Fibroblast of lung (primary cell): Measurements from ENCODE around the gene ANGEL2. TPM values are rescaled to one million over a fixed set of nuclear protein-coding genes. Genes with fewer than 3 reads are reported as not detected.

Source experiments
- DNase-seq, 2 donors: peaks; one replicate each; pipeline versions ENCODE4 v3.0.0 to v3.0.0-alpha.2; 2010; ENCODE audit warnings: low read depth in 2 of 2
- H2AFZ ChIP-seq: 2 replicates; pipeline ENCODE4 v1.5.1; 2012; ENCODE audit warnings: low read length, control low read depth, inconsistent platforms
- H3K27ac ChIP-seq: 2 replicates; pipeline ENCODE4 v1.5.1; 2011; ENCODE audit warnings: low read length, control low read depth; ENCODE audit not compliant: insufficient read depth
- H3K27me3 ChIP-seq: 2 replicates; pipeline ENCODE4 v1.5.1; 2011; ENCODE audit warnings: mild to moderate bottlenecking, low read length; ENCODE audit not compliant: control insufficient read depth, insufficient read depth
- H3K36me3 ChIP-seq: 2 replicates; pipeline ENCODE4 v1.5.1; 2011; ENCODE audit warnings: low read length; ENCODE audit not compliant: control insufficient read depth, insufficient read depth
- H3K4me1 ChIP-seq: 2 replicates; pipeline ENCODE4 v1.5.1; 2011; ENCODE audit warnings: low read length; ENCODE audit not compliant: control insufficient read depth, insufficient read depth; ENCODE audit errors: extremely low read depth
- H3K4me2 ChIP-seq: 2 replicates; pipeline ENCODE4 v1.5.1; 2011; ENCODE audit warnings: low read length, control low read depth; ENCODE audit not compliant: insufficient read depth; ENCODE audit errors: extremely low read depth
- H3K4me3 ChIP-seq, 4 experiments: fragments of 200-600 bp in 1 of 4; sonication (generic) in 1 of 4; replicated peaks in 1 of 4; 2 replicates each; pipeline ENCODE4 v1.5.1; 2011 to 2016; ENCODE audit warnings: low read length in 4 of 4, low read depth in 3 of 4, mild to moderate bottlenecking in 3 of 4, control low read depth in 2 of 4, inconsistent platforms in 1 of 4, mixed read lengths in 1 of 4; ENCODE audit not compliant: insufficient read depth in 1 of 4; ENCODE audit errors: control extremely low read depth in 1 of 4
- H3K79me2 ChIP-seq: 2 replicates; pipeline ENCODE4 v1.5.1; 2012; ENCODE audit warnings: mild to moderate bottlenecking, low read length, inconsistent platforms; ENCODE audit not compliant: control insufficient read depth, insufficient read depth
- H3K9ac ChIP-seq: 2 replicates; pipeline ENCODE4 v1.5.1; 2011; ENCODE audit warnings: mild to moderate bottlenecking, low read length, control low read depth; ENCODE audit not compliant: insufficient read depth
- H3K9me3 ChIP-seq: 2 replicates; pipeline ENCODE4 v1.5.1; 2012; ENCODE audit warnings: low read depth, low read length; ENCODE audit not compliant: control insufficient read depth, insufficient read depth
- H4K20me1 ChIP-seq: 2 replicates; pipeline ENCODE4 v1.5.1; 2011; ENCODE audit warnings: low read length; ENCODE audit not compliant: control insufficient read depth, insufficient read depth; ENCODE audit errors: extremely low read depth
- EZH2 ChIP-seq: IDR thresholded peaks from 2 replicates; pipeline ENCODE4 v1.5.1; 2012; ENCODE audit warnings: low read length, control low read depth, mild to moderate bottlenecking; ENCODE audit errors: missing control alignments
- polyA plus RNA-seq, 2 donors: library from polyadenylated mRNA; depleted of rRNA in 1 of 2; stranded (reverse) in 1 of 2; unstranded in 1 of 2; fragments of >200 nt; gene quantifications; 2 replicates each; pipeline ENCODE4 v1.2.1, GENCODE V29; 2011 to 2012; ENCODE audit warnings: missing spikeins in 1 of 2
- total RNA-seq: library from RNA; depleted of rRNA; stranded (reverse); fragments of >200 nt; gene quantifications from 2 replicates; pipeline ENCODE4 v1.2.1, GENCODE V29; 2014
- TF ChIP-seq, protein P1 (sequence below), 2 donors: IDR thresholded peaks in 1 of 2; conservative IDR thresholded peaks in 1 of 2; 1 replicate in 1 of 2; 2 replicates in 1 of 2; pipeline ENCODE4 v1.5.1; 2011 to 2012; ENCODE audit warnings: low read length in 2 of 2, control low read depth in 1 of 2, inconsistent platforms in 1 of 2, low read depth in 1 of 2, mild to moderate bottlenecking in 1 of 2

ANGEL2 gene
- total and polyA plus RNA-seq, 2 donors (not counting 1 experiment from before 2014, with no cell fraction given) = 21.1 to 71.5 TPM

DNA sequence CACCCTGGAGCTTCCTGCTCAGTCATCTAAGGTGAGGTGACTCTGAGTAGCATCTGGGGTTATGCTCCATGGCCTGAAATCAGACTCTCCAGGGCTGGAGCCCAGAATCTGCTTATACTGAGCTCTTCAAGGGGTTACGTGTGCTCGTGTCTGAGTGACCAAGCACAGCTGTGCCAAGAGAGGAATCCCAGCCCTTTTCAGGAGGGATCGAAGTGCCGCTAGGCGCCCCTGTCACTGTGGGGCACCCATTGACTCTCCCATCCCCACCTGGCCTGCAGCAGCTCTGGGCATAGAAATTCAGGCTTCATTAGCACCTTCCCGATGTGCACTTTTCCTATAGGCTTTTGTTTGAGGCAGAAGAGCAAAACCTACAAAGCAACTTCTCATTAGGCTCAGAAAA, 51.6 kb downstream of the ANGEL2 start:
- Histone ChIP-seq H3K27me3 (peaks cover 7% of the 10 kb centered on the region), H3K4me1 (no peaks in the 10 kb centered on the region), H3K4me2 (no peak overlapping the region), H3K36me3 (no peaks in the 10 kb centered on the region), H3K4me3 (no peak overlapping the region), H3K79me2 (no peaks in the 10 kb centered on the region), H3K9me3 (no peaks in the 10 kb centered on the region), H4K20me1 (no peaks in the 10 kb centered on the region), H3K27ac (no peak overlapping the region), H2AFZ (no peak overlapping the region), H3K9ac (no peak overlapping the region)
- TF ChIP-seq, protein P1, sequence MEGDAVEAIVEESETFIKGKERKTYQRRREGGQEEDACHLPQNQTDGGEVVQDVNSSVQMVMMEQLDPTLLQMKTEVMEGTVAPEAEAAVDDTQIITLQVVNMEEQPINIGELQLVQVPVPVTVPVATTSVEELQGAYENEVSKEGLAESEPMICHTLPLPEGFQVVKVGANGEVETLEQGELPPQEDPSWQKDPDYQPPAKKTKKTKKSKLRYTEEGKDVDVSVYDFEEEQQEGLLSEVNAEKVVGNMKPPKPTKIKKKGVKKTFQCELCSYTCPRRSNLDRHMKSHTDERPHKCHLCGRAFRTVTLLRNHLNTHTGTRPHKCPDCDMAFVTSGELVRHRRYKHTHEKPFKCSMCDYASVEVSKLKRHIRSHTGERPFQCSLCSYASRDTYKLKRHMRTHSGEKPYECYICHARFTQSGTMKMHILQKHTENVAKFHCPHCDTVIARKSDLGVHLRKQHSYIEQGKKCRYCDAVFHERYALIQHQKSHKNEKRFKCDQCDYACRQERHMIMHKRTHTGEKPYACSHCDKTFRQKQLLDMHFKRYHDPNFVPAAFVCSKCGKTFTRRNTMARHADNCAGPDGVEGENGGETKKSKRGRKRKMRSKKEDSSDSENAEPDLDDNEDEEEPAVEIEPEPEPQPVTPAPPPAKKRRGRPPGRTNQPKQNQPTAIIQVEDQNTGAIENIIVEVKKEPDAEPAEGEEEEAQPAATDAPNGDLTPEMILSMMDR (conservative IDR thresholded peaks at IDR 0.05 in 1 of 2, IDR thresholded peaks at IDR 0.05 in 1 of 2; ENCODE audit: low read depth in 1 of 2, low read length in 2 of 2) = no peak
- TF ChIP-seq EZH2 = no peak
- no peak for DNase-seq

DNA sequence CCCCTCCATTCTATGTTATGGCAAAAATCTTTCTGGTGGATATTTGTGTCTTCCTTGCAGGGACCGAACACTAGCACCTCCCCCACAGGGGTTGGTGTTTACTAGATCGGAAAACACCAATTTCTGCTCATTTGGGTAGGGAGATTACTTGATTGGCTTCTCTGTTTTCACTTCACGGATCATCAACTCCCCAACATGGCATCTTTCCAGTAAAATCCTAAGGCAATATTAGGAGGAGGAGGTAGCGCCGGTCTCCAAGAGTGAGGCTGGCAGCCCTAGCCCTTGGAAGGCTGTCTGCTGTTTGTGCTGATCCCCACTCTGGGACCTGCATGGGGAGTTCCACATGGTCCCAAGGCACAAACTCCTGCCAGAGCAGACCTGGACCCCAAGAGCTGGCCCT, 53.2 kb downstream of the ANGEL2 start:
- Histone ChIP-seq H3K4me3 (no peak overlapping the region), H3K79me2 (no peaks in the 10 kb centered on the region), H4K20me1 (no peaks in the 10 kb centered on the region), H3K9me3 (no peaks in the 10 kb centered on the region), H3K4me2 (no peak overlapping the region), H3K27me3 (peaks cover 7% of the 10 kb centered on the region), H3K4me1 (no peaks in the 10 kb centered on the region), H3K9ac (no peak overlapping the region), H2AFZ (no peak overlapping the region), H3K36me3 (no peaks in the 10 kb centered on the region), H3K27ac (no peak overlapping the region)
- no peak for DNase-seq
- TF ChIP-seq, protein P1 (conservative IDR thresholded peaks at IDR 0.05 in 1 of 2, IDR thresholded peaks at IDR 0.05 in 1 of 2; ENCODE audit: low read depth in 1 of 2, low read length in 2 of 2) = no peak
- TF ChIP-seq EZH2 = no peak

DNA sequence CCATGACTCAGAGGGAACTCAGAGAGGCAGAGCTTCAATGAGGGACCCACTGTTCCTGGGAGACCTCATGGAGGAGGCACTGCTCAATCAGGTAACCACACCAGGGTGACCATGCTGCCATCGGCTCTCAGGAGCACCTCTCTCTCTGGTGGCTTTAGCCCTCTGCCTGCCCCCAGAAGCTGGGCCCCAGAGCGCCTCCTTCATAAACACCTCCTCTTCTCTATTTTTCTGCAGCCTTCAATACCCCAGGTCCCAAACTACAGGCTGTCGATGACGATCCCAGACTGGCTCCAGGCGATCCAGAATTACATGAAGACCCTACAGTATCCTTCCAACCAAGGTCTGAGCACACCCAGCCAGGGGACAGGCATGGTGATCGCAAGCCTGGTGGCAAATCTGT, 54.7 kb downstream of the ANGEL2 start:
- TF ChIP-seq, protein P1 (conservative IDR thresholded peaks at IDR 0.05 in 1 of 2, IDR thresholded peaks at IDR 0.05 in 1 of 2; ENCODE audit: low read depth in 1 of 2, low read length in 2 of 2) = no peak
- TF ChIP-seq EZH2 = no peak
- no peak overlapping the region for H3K27ac ChIP-seq
- H4K20me1 ChIP-seq = no peaks in the 10 kb centered on the region
- H2AFZ ChIP-seq = no peak overlapping the region
- H3K9me3 ChIP-seq = no peaks in the 10 kb centered on the region
- H3K4me2 ChIP-seq = no peak overlapping the region
- H3K36me3 ChIP-seq = no peaks in the 10 kb centered on the region
- peaks cover 12% of the 10 kb centered on the region for H3K27me3 ChIP-seq
- H3K4me3 ChIP-seq = no peak overlapping the region
- H3K4me1 ChIP-seq = no peaks in the 10 kb centered on the region
- H3K79me2 ChIP-seq = no peaks in the 10 kb centered on the region
- H3K9ac ChIP-seq = no peak overlapping the region
- no peak for DNase-seq
